Measurements from ENCODE around the gene UBA52.
A peak's percentile ranks its signal among the peaks of the same experiment; 100 is the strongest.
"Not testable (repeated sequence)": the region's sequence is repeated elsewhere in the genome, so short reads cannot be mapped to it uniquely, and the experiment has no call there.

Gene UBA52

DNA sequence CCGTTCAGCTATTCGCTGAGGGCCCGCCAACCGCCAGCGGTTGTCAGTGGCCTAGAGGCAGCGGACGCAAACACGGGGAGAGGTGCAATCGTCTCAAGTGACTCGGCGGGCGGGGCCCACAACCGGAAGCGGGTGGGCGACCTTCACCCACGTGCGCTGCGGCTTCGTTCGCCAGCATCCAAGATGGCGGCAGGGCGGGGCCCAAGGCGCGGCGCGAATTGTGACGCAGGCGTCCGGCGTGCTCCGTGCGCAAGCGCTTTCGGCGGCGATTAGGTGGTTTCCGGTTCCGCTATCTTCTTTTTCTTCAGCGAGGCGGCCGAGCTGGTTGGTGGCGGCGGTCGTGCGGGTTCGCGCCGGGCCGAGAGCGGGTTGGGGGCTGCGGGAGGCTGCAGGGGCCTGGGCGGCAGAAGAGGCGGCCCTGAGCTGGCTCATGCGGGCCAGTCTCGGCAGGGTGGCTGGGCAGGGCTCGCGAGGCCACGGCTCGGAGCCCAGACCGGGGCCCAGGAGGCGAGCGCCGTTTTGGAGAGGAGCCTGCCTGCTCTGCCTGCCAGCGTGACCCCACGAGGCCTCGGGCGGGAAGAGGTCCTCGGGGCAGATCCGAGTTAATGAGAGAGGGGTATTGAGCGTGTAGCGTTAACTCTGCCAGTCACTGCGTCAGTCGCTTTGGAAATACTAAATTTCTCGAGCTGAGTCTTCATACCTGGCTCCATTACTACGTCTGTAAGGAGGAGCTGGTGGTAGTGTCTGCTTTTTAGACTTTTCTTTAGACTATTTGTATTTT, at the start of gene UBA52:
Gene UBA52 (plus strand): TSS at position 294 of the 781 bp plus-strand sequence. CDS start 1,444 bp downstream, outside the sequence.
- DNase-seq (ENCODE audit: low spot score) = peak; percentile 97

DNA sequence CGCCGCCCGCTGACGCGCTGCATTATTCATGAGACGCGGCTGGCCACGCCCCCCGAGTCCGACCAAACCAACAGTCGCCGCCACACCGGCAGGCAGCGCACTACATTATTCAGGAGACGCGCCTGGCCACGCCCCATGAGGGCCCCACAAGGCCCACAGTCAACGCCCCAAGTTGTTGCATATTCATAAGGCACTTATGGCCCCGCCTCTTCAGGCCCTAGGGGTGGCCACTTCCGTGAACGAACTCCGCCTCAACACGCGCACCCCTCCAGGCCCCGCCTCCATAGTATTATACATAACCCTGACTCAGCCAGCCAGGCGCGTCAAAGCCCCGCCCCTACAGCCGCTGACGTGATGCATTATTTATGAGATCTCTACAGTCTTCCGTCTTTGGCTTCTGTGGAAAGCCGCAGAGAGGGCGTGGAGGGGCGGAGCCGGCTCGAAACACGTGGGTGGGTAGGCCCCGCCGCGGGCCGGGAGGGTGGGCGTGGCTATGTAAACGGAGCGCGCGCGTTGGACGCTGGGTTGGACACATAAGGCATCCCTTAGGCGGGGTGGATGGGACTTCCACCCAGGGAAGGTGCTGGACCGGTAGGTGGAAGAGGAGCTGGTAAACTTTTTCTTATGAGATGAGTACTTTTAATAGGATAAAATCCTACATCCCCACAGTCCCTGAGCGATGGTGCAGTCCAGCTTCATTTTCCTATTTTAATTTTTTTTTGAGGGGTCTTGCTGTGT, 49.4 kb upstream of the UBA52 start:
- peak; percentile 100 for DNase-seq (ENCODE audit: low spot score)

DNA sequence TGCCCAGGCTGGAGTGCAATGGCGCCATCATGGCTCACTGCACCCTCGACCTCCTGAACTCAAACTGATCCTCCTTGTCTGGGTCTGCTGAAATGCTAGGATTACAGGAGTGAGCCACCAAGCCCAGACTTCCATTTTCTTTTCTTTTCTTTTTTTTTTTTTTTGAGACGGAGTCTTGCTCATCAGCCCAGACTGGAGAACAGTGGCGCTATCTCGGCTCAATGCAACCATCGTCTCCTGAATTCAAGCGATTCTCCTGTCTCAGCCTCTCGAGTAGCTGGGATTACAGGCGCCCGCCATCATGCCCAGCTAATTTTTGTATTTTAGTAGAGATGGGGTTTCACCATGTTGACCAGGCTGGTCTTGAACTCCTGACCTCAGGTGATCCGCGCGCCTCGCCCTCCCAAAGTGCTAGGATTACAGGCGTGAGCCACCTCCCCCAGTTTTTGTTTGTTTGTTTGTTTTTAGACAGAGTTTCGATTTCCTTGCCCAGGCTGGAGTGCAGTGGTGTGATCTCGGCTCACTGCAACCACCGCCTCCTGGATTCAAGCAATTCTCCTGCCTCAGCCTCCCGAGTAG, 48.7 kb upstream of the UBA52 start:
- not testable (repeated sequence) for DNase-seq (ENCODE audit: low spot score)

DNA sequence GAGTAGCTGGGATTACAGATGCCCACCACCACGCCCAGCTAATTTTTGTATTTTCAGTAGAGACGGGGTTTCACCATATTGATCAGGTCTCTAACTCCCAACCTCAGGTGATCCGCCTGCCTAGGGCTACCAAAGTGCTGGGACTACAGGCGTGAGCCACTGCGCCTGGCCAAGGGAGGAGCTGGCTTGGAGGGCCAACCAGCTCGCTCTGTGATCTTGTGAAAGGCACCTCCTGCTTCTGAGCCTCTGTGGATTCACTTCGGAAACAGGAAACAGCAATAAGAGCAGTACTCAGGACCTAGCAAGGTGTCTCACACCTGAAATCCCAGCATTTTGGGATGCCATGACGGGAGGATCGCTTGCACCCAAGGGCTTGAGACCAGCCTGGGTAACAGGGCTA, 47.8 kb upstream of the UBA52 start:
- no peak for DNase-seq (ENCODE audit: low spot score)

DNA sequence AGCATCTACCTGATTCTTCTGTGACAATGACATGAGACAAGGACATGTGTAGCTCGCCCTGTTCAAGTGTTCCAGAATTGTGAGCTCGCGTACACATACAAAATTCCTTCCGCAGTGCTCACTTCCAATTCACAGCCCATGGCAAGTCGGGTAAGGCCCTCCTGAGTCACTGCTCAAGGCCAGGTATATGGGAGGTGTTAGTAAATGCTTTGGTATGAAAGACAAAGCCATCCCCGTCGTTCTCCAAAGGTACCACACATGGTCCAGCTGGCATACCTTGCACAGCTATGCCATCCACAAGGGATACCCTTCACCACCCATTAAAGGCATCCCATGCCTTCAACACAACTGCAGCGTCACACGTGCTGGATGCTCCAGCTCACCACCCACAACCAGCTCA, 45.3 kb upstream of the UBA52 start:
- no peak for DNase-seq (ENCODE audit: low spot score)

DNA sequence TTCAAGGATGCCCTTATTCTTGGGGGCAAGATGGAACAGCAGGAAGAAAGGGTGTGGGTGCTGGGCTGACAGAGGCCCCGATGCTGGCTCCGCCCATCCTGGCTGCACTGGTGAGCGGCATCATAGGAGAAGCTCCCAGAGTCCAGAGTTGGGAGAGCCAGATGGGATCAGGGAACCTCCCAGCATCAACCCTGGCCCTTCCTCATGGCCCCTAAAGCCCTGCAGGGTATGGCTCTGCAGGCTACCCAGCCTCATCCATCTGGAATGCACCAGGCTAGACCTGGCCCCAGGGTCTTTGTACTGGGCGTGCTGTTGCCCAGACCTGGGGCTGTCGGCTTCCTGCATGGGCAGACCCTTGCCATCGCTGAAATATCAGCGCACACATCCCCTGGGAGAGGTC, 41.9 kb upstream of the UBA52 start:
- no peak for DNase-seq (ENCODE audit: low spot score)

DNA sequence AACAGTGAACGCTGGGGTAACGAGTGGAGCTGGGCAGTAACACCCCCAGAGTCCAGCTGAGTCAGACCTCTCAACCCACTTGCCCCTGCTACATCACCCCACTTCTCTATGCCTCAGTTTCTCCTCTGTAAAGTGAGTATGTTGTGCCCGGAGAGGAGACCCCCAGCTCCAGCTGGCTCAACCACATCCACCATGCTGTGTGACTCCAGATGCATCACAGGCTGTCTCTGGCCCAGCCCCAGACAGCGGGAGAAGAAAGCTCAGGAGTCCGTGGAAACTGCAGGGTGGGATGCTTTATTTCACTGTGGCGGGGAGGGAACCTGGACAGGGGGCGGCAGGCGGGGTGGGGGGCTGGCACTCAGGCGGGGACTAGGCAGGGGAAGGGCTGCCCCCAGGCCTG, 40.2 kb upstream of the UBA52 start:
- DNase-seq (ENCODE audit: low spot score) = no peak

DNA sequence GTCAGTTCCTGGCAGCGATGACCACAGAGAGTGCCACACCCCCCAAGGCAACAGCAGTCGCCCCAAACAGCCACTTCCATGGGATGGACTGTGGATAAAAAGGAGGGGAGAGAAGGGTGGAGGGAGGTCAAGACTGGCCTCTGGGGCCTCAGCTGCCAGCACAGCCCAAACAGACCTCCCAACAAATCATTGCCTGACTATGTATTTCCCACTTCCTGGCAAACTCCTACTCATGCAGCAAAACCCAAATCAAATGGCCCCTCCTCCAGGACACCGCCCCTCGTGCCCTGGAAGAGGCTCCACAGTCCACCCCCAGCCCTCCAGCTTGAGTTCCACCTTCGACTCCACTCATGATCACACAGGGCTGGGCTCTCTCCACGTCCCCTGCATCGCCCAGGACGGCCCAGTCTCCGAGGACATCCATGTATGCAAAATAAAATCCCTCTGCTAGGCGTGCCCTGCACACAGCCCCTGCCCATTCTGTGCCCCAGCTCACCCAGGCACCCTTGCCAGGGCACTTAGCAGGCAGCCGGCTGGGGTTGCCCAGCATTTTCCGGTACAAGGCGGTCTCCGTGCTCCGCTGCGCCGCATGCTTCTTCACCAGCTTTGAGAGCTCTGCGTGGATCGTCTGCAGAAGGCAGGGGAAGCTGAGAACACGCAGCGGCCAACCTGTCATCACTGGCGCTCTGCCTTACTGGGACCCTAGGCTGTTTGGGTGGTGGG, 39.3 kb upstream of the UBA52 start:
- no peak for DNase-seq (ENCODE audit: low spot score)

DNA sequence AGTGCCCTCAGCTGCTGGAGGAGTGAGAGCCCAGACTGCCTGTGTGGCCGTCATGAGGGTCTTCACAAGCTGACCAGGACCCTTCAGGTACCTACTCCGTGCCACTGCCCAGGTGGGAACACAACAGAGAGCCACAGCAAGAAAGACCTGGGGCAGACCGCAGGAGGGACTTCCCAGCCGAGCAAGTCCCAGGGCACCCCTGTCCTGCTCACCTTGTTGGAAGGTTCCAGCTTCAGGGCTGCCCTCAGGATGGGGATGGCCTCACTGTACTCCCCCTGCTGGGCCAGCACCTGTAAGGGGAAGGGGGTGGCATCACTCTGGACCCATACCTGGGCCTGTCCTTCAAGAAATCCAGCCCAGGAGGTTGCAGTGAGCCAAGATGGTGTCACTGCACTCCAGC, 38.6 kb upstream of the UBA52 start:
- no peak for DNase-seq (ENCODE audit: low spot score)

DNA sequence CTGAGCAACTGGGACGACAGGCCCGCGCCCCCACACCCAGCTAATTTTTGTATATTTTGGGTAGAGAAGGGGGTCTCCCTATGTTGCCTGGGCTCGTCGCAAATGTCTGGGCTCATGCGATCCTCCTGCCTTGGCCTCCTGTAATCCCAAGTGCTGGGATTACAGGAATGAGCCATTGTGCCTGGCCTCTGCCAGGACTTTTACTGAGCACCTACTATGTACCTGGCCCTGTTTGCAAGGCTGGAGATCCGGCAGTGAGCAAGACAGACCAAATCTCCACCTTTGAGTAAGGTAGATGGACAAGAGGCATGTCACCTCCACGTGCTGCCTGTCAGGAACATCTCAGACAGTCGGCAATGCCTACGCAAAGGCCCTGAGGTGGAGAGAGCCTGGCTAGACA, 35.2 kb upstream of the UBA52 start:
- DNase-seq (ENCODE audit: low spot score) = no peak

DNA sequence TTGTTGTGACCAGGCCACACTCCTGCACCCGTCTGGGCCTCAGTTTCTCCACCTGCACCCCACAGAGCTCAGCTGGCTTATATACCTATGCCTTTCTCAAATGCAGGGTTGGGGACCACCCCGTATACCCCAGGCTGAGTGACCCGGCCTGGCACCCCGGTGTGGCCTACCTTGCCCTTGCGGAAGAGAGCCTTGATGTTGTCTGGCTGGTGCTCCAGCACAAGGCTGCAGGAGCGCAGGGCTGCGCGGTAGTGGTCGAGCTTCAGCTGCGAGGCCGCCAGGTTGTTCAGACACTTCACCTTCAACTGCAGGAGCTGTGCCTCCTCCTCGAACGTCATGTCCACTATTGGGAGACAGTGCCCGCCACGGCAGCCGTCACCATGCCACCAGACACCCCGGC, 34.2 kb upstream of the UBA52 start:
- DNase-seq (ENCODE audit: low spot score) = no peak

DNA sequence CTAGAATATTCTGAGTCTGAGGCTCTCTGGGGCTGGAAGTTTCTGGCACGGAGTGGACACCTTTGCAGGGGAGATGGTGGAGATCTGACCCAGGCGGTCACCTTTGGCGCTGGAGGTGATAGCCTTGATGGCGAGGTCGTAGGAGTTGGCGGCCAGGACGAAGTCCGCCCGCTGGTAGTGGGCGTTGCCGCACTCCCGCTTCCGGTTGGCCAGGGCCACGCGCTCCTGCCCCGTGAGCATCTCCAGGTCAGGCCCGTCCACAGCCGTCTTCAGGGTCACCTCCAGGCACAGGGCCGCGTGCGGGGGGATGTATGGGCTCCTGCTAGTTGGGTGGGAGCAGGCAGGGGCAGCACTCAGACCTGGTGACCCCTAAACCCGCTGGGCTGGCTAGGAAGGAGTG, 33.5 kb upstream of the UBA52 start:
- no peak for DNase-seq (ENCODE audit: low spot score)

DNA sequence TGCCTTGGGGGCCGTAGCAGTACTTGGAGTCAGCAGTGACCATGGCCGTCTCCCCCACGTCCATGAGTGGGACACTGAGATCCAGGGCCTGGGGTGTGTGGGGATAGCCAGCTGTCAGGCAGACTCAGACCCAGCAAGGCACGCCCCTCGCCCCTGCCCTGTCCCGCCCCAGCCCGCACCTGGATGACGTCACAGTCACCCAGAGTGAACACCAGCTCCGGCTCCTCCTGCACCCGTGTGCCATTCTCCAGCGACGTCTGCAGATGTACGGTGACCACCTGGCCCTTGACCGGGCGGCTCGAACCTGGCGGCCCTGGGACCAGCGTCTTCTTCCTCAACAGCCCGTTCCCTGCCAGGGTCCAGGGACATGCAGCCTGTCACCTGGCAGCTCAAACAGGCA, 32.3 kb upstream of the UBA52 start:
- no peak for DNase-seq (ENCODE audit: low spot score)

DNA sequence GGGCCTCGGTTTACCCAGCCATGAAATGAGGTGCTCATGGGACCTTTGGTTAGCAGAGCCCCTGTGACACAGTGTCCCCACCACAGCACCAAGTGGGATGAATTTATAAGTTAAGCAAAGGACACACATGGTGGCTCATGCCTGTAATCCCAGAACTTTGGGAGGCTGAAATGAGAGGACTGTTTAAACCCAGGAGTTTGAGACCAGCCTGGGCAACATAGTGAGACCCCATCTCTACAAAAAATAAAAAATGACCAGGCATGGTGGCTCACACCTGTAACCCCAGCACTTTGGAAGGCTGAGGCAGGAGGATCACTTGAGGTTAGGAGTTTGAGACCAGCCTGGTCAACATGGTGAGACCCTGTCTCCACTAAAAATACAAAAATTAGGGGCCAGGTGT, 31.5 kb upstream of the UBA52 start:
- DNase-seq (ENCODE audit: low spot score) = not testable (repeated sequence)

DNA sequence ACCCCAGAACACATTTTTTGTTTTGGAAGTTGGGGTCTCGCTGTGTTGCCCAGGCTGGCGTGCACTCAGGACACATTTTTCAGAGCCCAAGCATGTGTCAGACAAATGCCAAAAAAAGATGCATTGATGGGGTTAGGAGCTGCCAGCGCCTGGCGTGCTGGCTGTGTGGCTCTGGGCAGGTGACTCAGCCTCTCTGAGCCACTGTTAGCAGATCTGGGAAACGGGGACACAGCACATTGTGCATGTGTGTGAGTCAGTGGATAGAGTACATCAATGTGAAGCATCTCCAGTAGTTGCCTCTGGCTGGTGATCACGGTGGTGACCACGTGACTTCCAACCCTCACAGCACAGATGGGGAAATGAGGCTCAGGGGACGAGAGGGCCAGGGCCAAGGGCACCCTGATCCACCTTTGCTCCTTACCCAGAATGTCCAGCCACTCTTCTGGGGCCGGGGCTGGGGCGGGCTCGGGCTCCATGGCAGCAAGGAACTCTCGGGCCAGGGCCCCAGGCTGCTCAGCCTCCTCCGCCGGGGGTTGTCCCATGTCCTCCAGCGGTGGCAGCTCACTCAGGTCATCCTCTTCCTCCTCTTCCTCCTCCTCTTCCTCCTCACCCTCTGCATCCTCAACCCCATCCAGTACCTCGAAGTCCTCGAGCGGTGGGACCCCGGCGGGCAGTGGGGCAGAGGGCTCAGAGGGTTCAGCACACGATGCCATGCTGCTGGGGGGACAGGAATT, 30.2 kb upstream of the UBA52 start:
- DNase-seq (ENCODE audit: low spot score) = no peak

DNA sequence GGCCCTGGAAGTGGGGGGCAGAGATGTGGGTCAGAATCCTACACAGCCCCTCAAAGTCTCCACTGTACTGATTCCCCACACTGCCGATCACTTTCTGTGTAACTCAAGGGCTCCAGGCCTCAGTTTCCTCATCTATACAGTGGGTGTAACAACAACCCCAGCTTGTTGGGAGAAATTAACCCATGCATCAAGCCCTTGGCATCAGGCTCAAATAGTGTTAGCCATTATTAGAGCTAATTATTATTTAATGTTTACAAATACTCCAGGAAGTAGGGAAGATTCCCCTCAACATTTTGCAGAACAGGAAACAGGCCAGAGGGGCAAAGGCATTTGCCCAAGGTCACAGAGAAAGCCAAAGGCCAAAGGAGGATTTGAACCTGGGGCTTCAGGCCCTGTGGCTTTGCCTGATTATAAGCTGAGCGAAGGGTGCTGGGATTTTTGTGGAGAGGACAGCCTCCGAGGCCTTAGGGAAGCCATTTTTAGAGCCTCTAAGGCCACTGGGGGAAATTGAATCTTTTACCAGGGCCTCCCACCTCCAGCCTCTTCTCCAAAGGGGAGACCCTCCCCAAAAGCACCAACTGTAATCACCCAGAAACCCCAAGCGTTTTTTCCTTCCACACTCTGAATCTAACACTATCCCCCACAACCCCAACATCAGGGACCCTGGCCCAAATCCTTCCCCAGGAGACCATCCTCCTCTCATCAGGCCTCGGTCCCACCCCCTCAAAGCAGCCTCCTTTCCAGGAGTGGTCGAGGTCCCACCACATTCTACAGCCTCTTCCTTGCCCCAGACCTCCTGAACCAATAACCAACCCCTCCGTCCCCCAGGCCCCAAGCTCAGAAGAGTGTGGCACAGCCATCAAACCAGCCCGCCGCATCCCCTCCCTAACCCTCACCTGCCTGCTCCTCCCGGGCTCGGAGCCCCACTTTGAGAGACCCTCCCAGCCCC, 29.4 kb upstream of the UBA52 start:
- no peak for DNase-seq (ENCODE audit: low spot score)

DNA sequence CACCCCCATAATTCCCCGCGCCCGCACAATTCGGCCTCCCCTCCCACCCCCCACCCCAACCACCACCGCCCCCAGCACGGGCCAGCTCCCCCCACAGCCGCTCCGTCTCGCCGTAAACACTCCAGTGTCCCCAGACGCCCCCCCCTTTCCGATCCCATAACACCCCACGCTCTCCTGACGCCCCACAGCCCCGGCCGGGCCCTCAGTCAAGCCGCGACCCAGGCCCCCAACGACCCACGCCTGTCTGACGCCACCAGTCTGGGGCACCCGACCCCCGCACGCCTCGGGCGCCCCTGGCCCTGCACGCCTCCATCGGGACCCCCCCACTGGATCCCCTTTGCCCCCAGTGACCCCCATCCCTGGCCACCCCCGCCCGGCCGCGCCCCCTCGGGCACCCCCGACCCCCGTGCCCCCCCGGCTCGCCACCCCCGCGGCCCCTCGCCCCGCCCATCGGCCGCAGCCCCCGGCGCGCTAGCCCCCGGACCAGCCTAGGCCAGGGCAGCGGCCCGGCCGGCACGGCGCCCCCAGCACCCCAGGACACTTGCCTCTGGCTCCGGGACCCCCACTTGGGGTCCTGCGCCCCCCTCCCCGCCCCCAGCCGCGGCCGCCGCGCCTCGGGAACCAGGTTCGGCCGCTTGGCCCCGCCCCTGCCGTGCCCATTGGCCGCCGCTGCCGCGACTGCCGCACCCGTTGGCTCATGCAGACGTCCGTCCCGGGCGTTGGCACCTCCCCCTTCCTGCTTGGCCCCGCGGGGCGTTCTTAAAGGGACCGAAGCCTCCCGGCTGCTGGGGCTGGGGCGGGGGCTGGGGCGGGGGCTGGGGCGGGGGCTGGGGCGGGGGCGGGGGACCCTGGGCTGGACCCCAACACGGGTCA, 28.5 kb upstream of the UBA52 start, which contains the start of gene FKBP8:
Gene FKBP8 (minus strand): TSS at position 633 of the 873 bp plus-strand sequence. CDS start 1,603 bp downstream, outside the sequence.
- peak; percentile 84 for DNase-seq (ENCODE audit: low spot score)

DNA sequence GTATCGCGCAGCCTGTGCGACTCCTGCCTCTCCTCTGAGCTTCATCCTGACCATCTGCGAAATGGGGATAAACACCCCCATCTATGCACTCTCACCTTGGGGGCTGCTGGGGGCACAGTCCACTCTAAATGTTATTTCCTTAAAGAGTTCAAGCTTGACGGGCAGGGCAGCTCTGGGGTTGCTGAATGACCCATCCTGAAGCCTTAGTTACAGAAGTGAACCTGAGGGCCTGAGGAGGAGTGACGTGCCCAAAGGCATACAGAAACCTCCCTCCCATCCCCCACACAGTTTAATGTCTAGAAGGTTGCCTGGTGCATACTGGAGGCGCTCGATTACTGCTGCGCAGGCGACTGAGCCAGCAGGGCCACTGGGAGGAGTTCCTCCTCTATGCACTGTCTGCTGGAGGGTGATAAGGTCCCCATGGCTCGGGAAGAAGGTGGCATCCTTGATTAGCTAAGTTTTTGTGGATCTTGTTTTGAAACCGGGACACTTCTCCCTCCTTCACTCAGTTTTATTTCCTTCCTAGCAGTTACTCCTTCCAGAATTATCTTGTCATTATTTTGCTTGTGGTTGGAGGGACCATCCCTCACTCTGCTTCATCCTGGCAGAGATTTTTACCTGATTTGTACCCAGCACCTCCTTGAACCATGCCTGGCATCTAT, 27.7 kb upstream of the UBA52 start:
- peak; percentile 62 for DNase-seq (ENCODE audit: low spot score)

DNA sequence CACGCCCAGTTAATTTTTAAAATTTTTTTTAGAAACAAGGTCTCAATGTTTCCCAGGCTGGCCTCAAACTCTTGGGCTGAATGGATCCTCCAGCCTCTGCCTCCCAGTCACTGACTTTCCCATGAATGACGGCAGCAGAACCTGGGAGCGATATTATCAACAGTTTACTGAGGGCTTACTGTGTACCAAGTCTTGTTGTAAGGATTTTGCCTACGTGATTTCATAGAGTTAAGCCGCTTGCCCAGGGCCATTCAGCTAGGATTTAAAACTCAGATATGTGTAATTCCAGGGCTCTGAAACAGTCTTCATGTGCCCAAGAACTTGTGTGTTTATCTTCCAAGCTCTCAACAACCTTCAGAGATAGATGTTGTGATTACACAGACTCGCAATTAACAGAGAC, 20.0 kb upstream of the UBA52 start:
- DNase-seq (ENCODE audit: low spot score) = no peak
